ENCODE data around the gene SLC38A11.
"Not testable (repeated sequence)": the region's sequence is repeated elsewhere in the genome, so short reads cannot be mapped to it uniquely, and the experiment has no call there.

SLC38A11 gene

DNA sequence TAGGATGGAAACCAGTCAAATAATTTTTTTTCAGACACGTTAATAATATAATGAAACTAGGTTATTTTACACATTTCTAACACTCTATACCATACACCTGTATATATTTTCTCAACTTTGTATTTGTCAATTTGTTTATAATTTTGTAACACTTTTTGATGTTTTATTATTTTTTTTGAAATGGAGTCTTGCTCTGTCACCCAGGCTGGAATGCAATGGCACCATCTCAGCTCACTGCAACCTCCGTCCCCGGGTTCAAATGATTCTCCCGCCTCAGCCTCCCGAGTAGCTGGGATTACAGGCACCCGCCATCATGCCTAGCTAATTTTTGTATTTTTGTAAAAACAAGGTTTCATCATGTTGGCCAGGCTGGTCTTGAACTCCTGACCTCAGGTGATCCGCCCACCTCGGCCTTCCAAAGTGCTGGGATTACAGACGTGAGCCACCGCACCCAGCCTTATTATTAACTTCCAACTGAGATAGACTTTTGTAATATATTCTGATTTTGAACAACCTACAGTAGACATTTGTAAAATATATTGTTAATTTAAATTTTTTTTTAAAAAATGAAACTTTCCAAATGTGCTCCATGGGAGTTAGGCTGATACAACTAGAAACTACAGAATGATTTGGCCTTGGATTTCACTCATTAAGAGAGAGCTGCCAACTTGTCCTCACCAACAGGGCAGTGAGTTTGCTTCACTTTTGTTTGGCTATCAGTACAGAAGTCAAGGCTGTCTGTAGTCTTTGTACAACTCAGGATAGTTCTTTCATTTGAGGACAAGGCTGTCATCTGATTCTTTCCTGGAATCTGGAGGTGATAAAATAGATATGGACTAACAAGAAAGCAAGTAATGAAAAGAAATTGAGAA is 79.8 kb downstream of the SLC38A11 start:
- no peak for DNase-seq

- no peak for DNase-seq
These were observed 82.0 kb downstream of the SLC38A11 start for GRCh38 chr2:164873210-164873908.

DNA sequence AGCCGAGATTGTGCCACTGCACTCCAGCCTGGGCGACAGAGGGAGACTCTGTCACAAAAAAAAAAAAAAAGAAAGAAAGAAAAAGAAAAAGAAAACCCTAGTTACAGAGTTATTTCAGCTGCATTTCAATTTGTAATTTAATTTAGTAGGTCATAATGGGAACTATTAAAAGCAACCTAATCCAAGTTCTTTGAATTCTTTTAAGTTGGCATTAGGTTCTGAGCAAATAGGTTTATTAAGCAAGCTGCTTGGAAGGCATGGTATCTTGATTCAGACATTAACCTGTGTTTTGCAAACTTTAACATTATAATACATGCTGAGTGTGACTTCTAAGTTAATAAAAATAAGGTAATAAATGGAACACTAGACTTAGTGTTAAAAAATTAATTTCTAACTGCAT is 83.9 kb downstream of the SLC38A11 start:
- no peak for DNase-seq

GRCh38 chr2:164869420-164869772 is 85.9 kb downstream of the SLC38A11 start:
- no peak for DNase-seq

GRCh38 chr2:164868563-164869419 is 86.5 kb downstream of the SLC38A11 start:
- DNase-seq, result no peak

DNA sequence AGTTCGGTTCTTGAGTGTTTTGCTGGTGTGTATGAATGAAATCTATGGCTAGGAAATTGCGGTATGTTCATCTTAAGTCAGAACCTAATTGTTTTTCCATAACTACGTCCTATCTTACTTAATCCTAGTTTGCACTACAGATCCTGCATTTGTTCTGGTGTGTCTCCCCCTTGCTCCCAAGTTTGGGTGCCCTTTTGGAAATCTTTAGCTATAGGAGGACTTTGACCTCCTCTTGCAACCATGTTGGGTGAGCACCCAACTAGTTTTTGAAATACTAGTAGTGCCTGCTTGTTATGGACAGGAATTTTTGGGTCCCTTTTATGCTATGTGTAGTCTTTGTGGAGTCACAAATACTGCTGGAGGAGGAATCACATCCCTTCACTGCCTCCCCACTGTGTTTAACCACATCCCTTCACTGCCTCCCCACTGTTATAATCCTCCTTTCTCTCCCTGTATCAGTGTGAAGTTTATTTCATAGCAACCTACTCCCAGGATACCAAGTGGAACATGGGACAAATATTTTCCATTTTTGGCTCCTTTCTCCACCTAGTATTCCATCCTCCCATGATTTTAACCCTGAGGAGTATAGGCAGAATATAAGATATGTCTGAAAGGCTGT is 87.4 kb downstream of the SLC38A11 start:
- no peak for DNase-seq

- not testable (repeated sequence) for DNase-seq
These were observed 88.9 kb downstream of the SLC38A11 start for GRCh38 chr2:164866381-164866780.

GRCh38 chr2:164860694-164861042 is 94.7 kb downstream of the SLC38A11 start:
- no peak for DNase-seq

GRCh38 chr2:164859906-164860693 is 95.2 kb downstream of the SLC38A11 start:
- DNase-seq, result not testable (repeated sequence)

- no peak for DNase-seq
These were observed 96.0 kb downstream of the SLC38A11 start for GRCh38 chr2:164859251-164859818.

DNA sequence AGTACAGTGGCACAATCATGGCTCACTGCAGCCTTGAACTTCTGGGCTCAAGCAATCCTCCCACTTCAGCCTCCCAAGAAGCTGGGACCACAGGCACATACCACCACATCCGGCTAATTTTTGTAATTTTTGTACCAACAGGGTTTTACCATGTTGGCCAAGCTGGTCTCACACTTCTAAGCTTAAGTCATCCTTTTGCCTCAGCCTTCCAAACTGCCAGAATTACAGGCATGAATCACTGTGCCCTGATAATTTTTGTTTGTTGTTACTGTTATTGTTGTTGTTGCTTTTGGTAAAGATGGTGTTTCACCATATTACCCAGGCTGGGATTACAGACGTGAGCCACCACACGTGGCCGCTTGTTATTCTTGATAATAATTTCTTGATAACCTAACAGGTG is 103.2 kb downstream of the SLC38A11 start:
- no peak for DNase-seq

DNA sequence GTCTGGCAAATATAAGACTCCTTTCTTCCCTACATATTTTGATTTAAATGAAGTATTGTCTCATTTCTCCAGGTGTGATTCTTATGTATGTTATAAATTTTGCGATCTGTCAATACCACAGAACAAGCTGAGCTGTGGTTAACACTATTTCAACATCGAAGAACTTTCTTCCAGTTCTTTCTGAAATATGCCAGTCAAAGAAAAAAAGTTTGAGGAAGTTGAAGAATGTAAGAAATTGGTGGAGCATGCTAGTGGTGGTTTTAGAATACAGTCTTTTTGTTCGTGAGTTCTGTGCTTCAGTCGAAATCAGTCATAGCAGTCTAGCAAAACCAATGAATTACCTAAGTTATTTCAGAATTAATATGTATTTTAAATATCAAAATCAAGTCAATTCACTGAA is 105.1 kb downstream of the SLC38A11 start:
- no peak for DNase-seq

- no peak for DNase-seq
These were observed 105.8 kb downstream of the SLC38A11 start for GRCh38 chr2:164849506-164849905.

- no peak for DNase-seq
These were observed 107.2 kb downstream of the SLC38A11 start for GRCh38 chr2:164847981-164848741.

- no peak for DNase-seq
These were observed 108.0 kb downstream of the SLC38A11 start for GRCh38 chr2:164847291-164847690.

- DNase-seq, result no peak
These were observed 109.0 kb downstream of the SLC38A11 start for GRCh38 chr2:164846276-164846675.

Data from NCI-H2081 treated with DMSO at 0.1 percent for 48 hours (cell line).